CD4-positive, alpha-beta T cell (primary cell): ENCODE measurements around the gene FGFBP2. TPM values are rescaled to one million over a fixed set of nuclear protein-coding genes. Genes with fewer than 3 reads are reported as not detected.

ENCODE experiments used
- ATAC-seq: fragments of 200-7000 bp; cut with Tn5 transposase; one replicate; pipeline ENCODE4 v1.10.0; 2022; ENCODE audit warnings: mild to moderate bottlenecking; ENCODE audit not compliant: poor library complexity
- CTCF ChIA-PET: fragments of 350-600 bp; sonication (Branson Sonifier 250); formaldehyde crosslinking; loops from one replicate; lab custom pipeline; 2021; ENCODE audit warnings: antibody characterized with exemption, inconsistent platforms; lab: Charles Lee
- POLR2A ChIA-PET: fragments of 350-600 bp; sonication (Branson Sonifier 250); formaldehyde crosslinking; loops from one replicate; lab custom pipeline; 2021; ENCODE audit warnings: antibody characterized with exemption, inconsistent platforms; lab: Charles Lee
- DNase-seq, 14 experiments: peaks; one replicate each; pipeline ENCODE4 v3.0.0-alpha.2; 2013 to 2020; ENCODE audit warnings: mixed read lengths in 2 of 14
- H3K27ac ChIP-seq, 2 donors: one replicate each; pipeline versions ENCODE4 v1.5.1 to v1.7.0; 2013; ENCODE audit warnings: low read length in 2 of 2, low read depth in 1 of 2, mild to moderate bottlenecking in 1 of 2
- H3K27me3 ChIP-seq, 2 experiments: 1 replicate in 1 of 2; 2 replicates in 1 of 2; pipeline versions ENCODE4 v1.6.1 to v1.7.0; 2013; ENCODE audit warnings: low read length in 2 of 2, control low read depth in 1 of 2, mild to moderate bottlenecking in 1 of 2, moderate library complexity in 1 of 2; ENCODE audit not compliant: insufficient read depth in 2 of 2, control insufficient read depth in 1 of 2
- H3K36me3 ChIP-seq: one replicate; pipeline ENCODE4 v1.6.1; 2013; ENCODE audit warnings: low read length, control low read depth; ENCODE audit not compliant: insufficient read depth
- H3K4me1 ChIP-seq: one replicate; pipeline ENCODE4 v1.6.1; 2013; ENCODE audit warnings: low read length, control low read depth; ENCODE audit not compliant: insufficient read depth
- H3K4me3 ChIP-seq: one replicate; pipeline ENCODE4 v1.5.1; 2013; ENCODE audit warnings: mild to moderate bottlenecking, low read length, moderate library complexity
- H3K9me3 ChIP-seq, 2 experiments: 1 replicate in 1 of 2; 2 replicates in 1 of 2; pipeline versions ENCODE4 v1.6.1 to v1.7.0; 2013; ENCODE audit warnings: low read length in 2 of 2, mild to moderate bottlenecking in 2 of 2, control low read depth in 1 of 2, moderate library complexity in 1 of 2; ENCODE audit not compliant: control insufficient read depth in 1 of 2, insufficient read depth in 1 of 2
- H3K27ac Mint-ChIP-seq: one replicate; pipeline ENCODE4 v1.8.0; 2020; ENCODE audit warnings: mixed read lengths
- H3K27me3 Mint-ChIP-seq: one replicate; pipeline ENCODE4 v1.8.0; 2021; ENCODE audit warnings: mixed read lengths
- H3K36me3 Mint-ChIP-seq: one replicate; pipeline ENCODE4 v1.8.0; 2021; ENCODE audit warnings: low read depth, mixed read lengths
- H3K4me1 Mint-ChIP-seq: one replicate; pipeline ENCODE4 v1.8.0; 2021; ENCODE audit warnings: low read depth, mixed read lengths
- H3K4me3 Mint-ChIP-seq: one replicate; pipeline ENCODE4 v1.8.0; 2020; ENCODE audit warnings: mild to moderate bottlenecking, mixed read lengths
- H3K9me3 Mint-ChIP-seq: one replicate; pipeline ENCODE4 v1.8.0; 2020; ENCODE audit warnings: mixed read lengths
- intact Hi-C, 2 experiments: fragments of 100-400 bp; cut with DNase I in 1 of 2; cut with micrococcal nuclease in 1 of 2; formaldehyde crosslinking; loops; one replicate each; pipeline versions ENCODE4 v1.15.1 to v1.9.0; 2023 to 2025; cut with DNase I, micrococcal nuclease
- total RNA-seq, 174 experiments: library from RNA in 2 of 174; stranded (reverse) in 2 of 174; gene quantifications; one replicate each; pipeline ENCODE4 v1.2.3 and lab custom pipeline; 2021 to 2026
- TF ChIP-seq, protein P1 (sequence below): fragments of 200-600 bp; IDR thresholded peaks from one replicate; pipeline ENCODE4 v1.8.0; 2022; ENCODE audit warnings: antibody characterized with exemption, mild to moderate bottlenecking

Gene FGFBP2
- total RNA-seq, 2 experiments from 2014 or later, result 1.3 to 1.7 TPM

DNA sequence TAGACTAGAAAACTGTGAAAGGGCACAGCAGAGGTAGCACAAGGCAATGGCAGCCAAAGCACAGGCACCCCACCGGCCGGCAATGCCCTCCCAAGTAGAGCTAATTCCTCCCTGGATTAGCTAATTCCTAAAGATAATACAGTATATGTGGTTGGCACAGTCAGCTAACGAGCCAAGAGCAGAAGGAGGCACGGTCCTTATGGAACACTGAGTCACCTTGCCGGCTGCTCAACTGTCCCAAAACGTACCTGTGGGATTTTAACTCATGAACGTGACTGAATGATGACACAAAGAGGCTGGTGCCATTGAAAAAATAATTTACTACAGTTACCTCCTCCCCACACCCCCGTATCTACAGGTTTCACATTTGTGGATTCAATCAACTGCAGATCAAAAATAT is 15.3 kb downstream of the FGFBP2 start:
- Mint-ChIP-seq H3K4me3 (no peak overlapping the region), H3K4me1 (no peaks in the 10 kb centered on the region), H3K9me3 (no peaks in the 10 kb centered on the region), H3K27me3 (no peaks in the 10 kb centered on the region), H3K36me3 (no peaks in the 10 kb centered on the region), H3K27ac (no peak overlapping the region)
- no peaks in the 10 kb centered on the region for H3K36me3 ChIP-seq
- TF ChIP-seq, protein P1, sequence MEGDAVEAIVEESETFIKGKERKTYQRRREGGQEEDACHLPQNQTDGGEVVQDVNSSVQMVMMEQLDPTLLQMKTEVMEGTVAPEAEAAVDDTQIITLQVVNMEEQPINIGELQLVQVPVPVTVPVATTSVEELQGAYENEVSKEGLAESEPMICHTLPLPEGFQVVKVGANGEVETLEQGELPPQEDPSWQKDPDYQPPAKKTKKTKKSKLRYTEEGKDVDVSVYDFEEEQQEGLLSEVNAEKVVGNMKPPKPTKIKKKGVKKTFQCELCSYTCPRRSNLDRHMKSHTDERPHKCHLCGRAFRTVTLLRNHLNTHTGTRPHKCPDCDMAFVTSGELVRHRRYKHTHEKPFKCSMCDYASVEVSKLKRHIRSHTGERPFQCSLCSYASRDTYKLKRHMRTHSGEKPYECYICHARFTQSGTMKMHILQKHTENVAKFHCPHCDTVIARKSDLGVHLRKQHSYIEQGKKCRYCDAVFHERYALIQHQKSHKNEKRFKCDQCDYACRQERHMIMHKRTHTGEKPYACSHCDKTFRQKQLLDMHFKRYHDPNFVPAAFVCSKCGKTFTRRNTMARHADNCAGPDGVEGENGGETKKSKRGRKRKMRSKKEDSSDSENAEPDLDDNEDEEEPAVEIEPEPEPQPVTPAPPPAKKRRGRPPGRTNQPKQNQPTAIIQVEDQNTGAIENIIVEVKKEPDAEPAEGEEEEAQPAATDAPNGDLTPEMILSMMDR, result no peak
- H3K4me3 ChIP-seq, result no peak overlapping the region
- no peak overlapping the region for H3K27ac ChIP-seq
- CTCF ChIA-PET, result no interaction called here
- H3K4me1 ChIP-seq, result no peaks in the 10 kb centered on the region
- no peaks in the 10 kb centered on the region for H3K27me3 ChIP-seq
- H3K9me3 ChIP-seq, result no peaks in the 10 kb centered on the region
- POLR2A ChIA-PET, result no interaction called here
- DNase-seq, result no peak
- ATAC-seq, result no peak
- intact Hi-C loops, result no loop called here

DNA sequence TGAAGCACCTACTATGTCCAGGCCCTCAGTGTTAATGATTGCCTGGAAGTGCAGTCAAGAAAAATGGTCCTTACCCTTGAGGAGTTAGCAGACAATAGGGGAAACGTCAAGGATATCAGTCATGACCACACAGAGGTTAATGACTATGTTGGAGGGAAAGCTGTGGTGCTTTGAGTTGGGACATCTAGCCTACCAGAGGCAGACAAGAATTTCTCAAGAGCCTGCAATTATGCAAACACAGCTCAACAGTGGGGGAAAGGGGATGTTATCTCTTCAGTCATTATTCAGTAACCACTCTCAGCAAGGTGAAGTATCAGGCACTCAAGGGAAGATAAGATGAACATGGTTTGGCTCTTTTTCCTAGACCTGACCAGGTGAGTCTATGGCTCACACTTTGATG is 17.5 kb downstream of the FGFBP2 start:
- ATAC-seq, result no peak

DNA sequence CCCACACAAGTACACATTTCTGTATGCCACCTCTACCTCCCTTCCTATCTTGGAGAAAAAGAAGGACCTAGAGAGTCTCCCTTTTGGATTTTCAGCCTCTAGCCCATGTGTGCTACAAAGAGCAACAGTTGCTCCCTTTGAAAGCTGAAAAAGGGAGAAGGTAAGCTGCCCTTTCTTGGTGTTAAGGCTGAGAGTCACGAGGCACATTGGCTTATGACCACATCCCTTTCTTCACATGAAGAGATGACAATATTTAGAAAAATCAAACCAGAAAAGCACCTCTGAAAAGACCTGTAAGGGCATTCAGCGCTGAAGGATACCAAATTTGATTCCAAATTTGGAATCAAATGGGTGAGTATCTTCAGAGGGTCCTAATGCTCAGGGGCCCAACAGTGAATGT is 18.1 kb downstream of the FGFBP2 start:
- POLR2A ChIA-PET, result no interaction called here
- CTCF ChIA-PET, result no interaction called here
- Mint-ChIP-seq H3K36me3 (no peaks in the 10 kb centered on the region), H3K4me1 (no peaks in the 10 kb centered on the region), H3K9me3 (no peaks in the 10 kb centered on the region), H3K4me3 (no peak overlapping the region), H3K27ac (no peak overlapping the region), H3K27me3 (no peaks in the 10 kb centered on the region)
- H3K36me3 ChIP-seq, result no peaks in the 10 kb centered on the region
- no peaks in the 10 kb centered on the region for H3K9me3 ChIP-seq
- TF ChIP-seq, protein P1, result no peak
- no peaks in the 10 kb centered on the region for H3K27me3 ChIP-seq
- no peak for ATAC-seq
- no peaks in the 10 kb centered on the region for H3K4me1 ChIP-seq
- no peak overlapping the region for H3K4me3 ChIP-seq
- H3K27ac ChIP-seq, result no peak overlapping the region
- intact Hi-C loops, result no loop called here
- DNase-seq, result peak in 1 of 14 experiments; percentile 8

More for the DNA sequence above, 17.5 kb downstream of the FGFBP2 start:
- Mint-ChIP-seq H3K4me1 (no peaks in the 10 kb centered on the region), H3K27ac (no peak overlapping the region), H3K4me3 (no peak overlapping the region), H3K36me3 (no peaks in the 10 kb centered on the region), H3K27me3 (no peaks in the 10 kb centered on the region), H3K9me3 (no peaks in the 10 kb centered on the region)
- DNase-seq, result no peak
- intact Hi-C loops, result no loop called here
- no peak overlapping the region for H3K4me3 ChIP-seq
- CTCF ChIA-PET, result no interaction called here
- TF ChIP-seq, protein P1, result no peak
- no peaks in the 10 kb centered on the region for H3K27me3 ChIP-seq
- H3K27ac ChIP-seq, result no peak overlapping the region
- H3K36me3 ChIP-seq, result no peaks in the 10 kb centered on the region
- no peaks in the 10 kb centered on the region for H3K4me1 ChIP-seq
- POLR2A ChIA-PET, result no interaction called here
- H3K9me3 ChIP-seq, result no peaks in the 10 kb centered on the region
